KMS-11 (cell line): ENCODE results near the gene BTD.

ENCODE experiments used
- H2AFZ ChIP-seq: fragments of 200-600 bp; sonication (generic); 2 replicates; pipeline ENCODE4 v1.6.1; 2016; ENCODE audit warnings: antibody characterized with exemption, mixed run types, low read depth
- H3K27ac ChIP-seq: fragments of 200-600 bp; sonication (generic); 2 replicates; pipeline ENCODE4 v1.6.1; 2016; ENCODE audit warnings: mild to moderate bottlenecking, mixed run types
- H3K27me3 ChIP-seq: fragments of 200-600 bp; sonication (generic); 2 replicates; pipeline ENCODE4 v1.6.1; 2017; ENCODE audit warnings: mild to moderate bottlenecking, low read depth, mixed run types, moderate library complexity; ENCODE audit not compliant: insufficient read depth
- H3K36me3 ChIP-seq: fragments of 200-600 bp; sonication (generic); 2 replicates; pipeline ENCODE4 v1.6.1; 2017; ENCODE audit warnings: mild to moderate bottlenecking, mixed run types; ENCODE audit not compliant: insufficient read depth
- H3K4me1 ChIP-seq: fragments of 200-600 bp; sonication (generic); 2 replicates; pipeline ENCODE4 v1.6.1; 2016; ENCODE audit warnings: mild to moderate bottlenecking, low read depth, mixed run types; ENCODE audit not compliant: poor library complexity, severe bottlenecking
- H3K4me2 ChIP-seq: fragments of 200-600 bp; sonication (generic); 2 replicates; pipeline ENCODE4 v1.7.0; 2016; ENCODE audit warnings: mild to moderate bottlenecking, mixed run types
- H3K4me3 ChIP-seq: fragments of 200-600 bp; sonication (generic); IDR thresholded peaks from 2 replicates; pipeline ENCODE4 v1.6.1; 2017; ENCODE audit warnings: low read depth, low read length, mixed read lengths; ENCODE audit not compliant: insufficient read depth
- H3K79me2 ChIP-seq: fragments of 200-600 bp; sonication (generic); 2 replicates; pipeline ENCODE4 v1.6.1; 2016; ENCODE audit warnings: low read depth, mixed run types; ENCODE audit not compliant: insufficient read depth
- H3K9ac ChIP-seq: fragments of 200-600 bp; sonication (generic); 2 replicates; pipeline ENCODE4 v1.6.1; 2016; ENCODE audit warnings: mild to moderate bottlenecking, mixed run types
- H4K20me1 ChIP-seq: fragments of 200-600 bp; sonication (generic); 2 replicates; pipeline ENCODE4 v1.6.1; 2016; ENCODE audit warnings: mild to moderate bottlenecking, mixed run types; ENCODE audit not compliant: insufficient read depth
- CTCF ChIP-seq: fragments of 200-600 bp; sonication (generic); conservative IDR thresholded peaks from 2 replicates; pipeline ENCODE4 v1.6.1; 2017; ENCODE audit warnings: low read depth, mild to moderate bottlenecking, antibody characterized with exemption, low read length, moderate library complexity, mixed read lengths

Gene BTD

GRCh38 chr3:15651396-15651795 is 49.9 kb downstream of the BTD start:
- no peak overlapping the region for H2AFZ ChIP-seq

GRCh38 chr3:15653321-15653720 is 51.8 kb downstream of the BTD start:
- no peaks in the 10 kb centered on the region for H3K27me3 ChIP-seq
- no peak overlapping the region for H3K4me3 ChIP-seq
- no peak overlapping the region for H2AFZ ChIP-seq
- H3K4me1 ChIP-seq, result peaks cover 19% of the 10 kb centered on the region
- no peak overlapping the region for H3K4me2 ChIP-seq
- no peak overlapping the region for H3K27ac ChIP-seq
- no peaks in the 10 kb centered on the region for H3K36me3 ChIP-seq
- H3K9ac ChIP-seq, result no peak overlapping the region
- H3K79me2 ChIP-seq, result no peaks in the 10 kb centered on the region
- H4K20me1 ChIP-seq, result no peaks in the 10 kb centered on the region
- no peak for TF ChIP-seq CTCF

More at GRCh38 chr3:15651396-15651795, 49.9 kb downstream of the BTD start:
- Histone ChIP-seq H3K4me3 (no peak overlapping the region), H3K4me1 (peaks cover 38% of the 10 kb centered on the region), H3K36me3 (no peaks in the 10 kb centered on the region), H3K27me3 (no peaks in the 10 kb centered on the region), H4K20me1 (no peaks in the 10 kb centered on the region), H3K9ac (no peak overlapping the region), H3K4me2 (no peak overlapping the region), H3K79me2 (no peaks in the 10 kb centered on the region), H3K27ac (no peak overlapping the region)
- TF ChIP-seq CTCF, result no peak

GRCh38 chr3:15654127-15654526 is 52.6 kb downstream of the BTD start:
- Histone ChIP-seq H3K4me1 (peaks cover 10% of the 10 kb centered on the region), H3K4me2 (no peak overlapping the region), H4K20me1 (no peaks in the 10 kb centered on the region), H3K27ac (no peak overlapping the region), H3K79me2 (no peaks in the 10 kb centered on the region), H2AFZ (no peak overlapping the region), H3K9ac (no peak overlapping the region), H3K4me3 (no peak overlapping the region), H3K36me3 (no peaks in the 10 kb centered on the region), H3K27me3 (no peaks in the 10 kb centered on the region)
- no peak for TF ChIP-seq CTCF

GRCh38 chr3:15654891-15655290 is 53.3 kb downstream of the BTD start:
- H3K27ac ChIP-seq, result no peak overlapping the region
- H3K4me1 ChIP-seq, result peaks cover 3% of the 10 kb centered on the region
- H3K9ac ChIP-seq, result no peak overlapping the region
- TF ChIP-seq CTCF, result no peak
- no peak overlapping the region for H2AFZ ChIP-seq
- no peaks in the 10 kb centered on the region for H3K27me3 ChIP-seq
- no peaks in the 10 kb centered on the region for H3K36me3 ChIP-seq
- no peaks in the 10 kb centered on the region for H3K79me2 ChIP-seq
- no peak overlapping the region for H3K4me3 ChIP-seq
- H3K4me2 ChIP-seq, result no peak overlapping the region
- H4K20me1 ChIP-seq, result no peaks in the 10 kb centered on the region
